Aorta (tissue), 5 donors: ENCODE measurements around the gene S100A7A. TPM values are rescaled to one million over a fixed set of nuclear protein-coding genes. Genes with fewer than 3 reads are reported as not detected.
A peak's percentile ranks its signal among the peaks of the same experiment; 100 is the strongest.

Experiments
- ATAC-seq: fragments of 200-7000 bp; cut with Tn5 transposase; one replicate; pipeline ENCODE4 v1.9.1; 2022; ENCODE audit warnings: moderate library complexity; ENCODE audit not compliant: low FRiP score
- DNase-seq, 2 donors: peaks; one replicate each; pipeline ENCODE4 v3.0.0-alpha.2; 2020
- H3K27ac ChIP-seq, 2 donors: one replicate each; pipeline ENCODE4 v1.5.1; 2013; ENCODE audit warnings: low read length in 2 of 2, mild to moderate bottlenecking in 2 of 2, moderate library complexity in 2 of 2, control low read depth in 1 of 2, inconsistent platforms in 1 of 2, low read depth in 1 of 2
- H3K27me3 ChIP-seq, 2 donors: one replicate each; pipeline ENCODE4 v1.6.1; 2013; ENCODE audit warnings: control low read depth in 1 of 2, low read length in 1 of 2, mild to moderate bottlenecking in 1 of 2, moderate library complexity in 1 of 2; ENCODE audit not compliant: insufficient read depth in 2 of 2, control insufficient read depth in 1 of 2
- H3K36me3 ChIP-seq, 2 donors: one replicate each; pipeline ENCODE4 v1.6.1; 2013; ENCODE audit warnings: control low read depth in 1 of 2, low read length in 1 of 2, mild to moderate bottlenecking in 1 of 2; ENCODE audit not compliant: insufficient read depth in 2 of 2, control insufficient read depth in 1 of 2
- H3K4me1 ChIP-seq, 2 donors: one replicate each; pipeline ENCODE4 v1.6.1; 2013; ENCODE audit warnings: low read length in 2 of 2, control low read depth in 1 of 2, mild to moderate bottlenecking in 1 of 2, moderate library complexity in 1 of 2; ENCODE audit not compliant: insufficient read depth in 2 of 2, control insufficient read depth in 1 of 2
- H3K4me3 ChIP-seq, 2 donors: one replicate each; pipeline ENCODE4 v1.5.1; 2013; ENCODE audit warnings: low read length in 2 of 2, control low read depth in 1 of 2, mild to moderate bottlenecking in 1 of 2
- H3K9me3 ChIP-seq: one replicate; pipeline ENCODE4 v1.6.1; 2013; ENCODE audit warnings: mild to moderate bottlenecking, low read length; ENCODE audit not compliant: control insufficient read depth
- WGBS, 2 donors: extraction: QIAGEN DNeasy Blood & Tissue Kit; methylation state at CpG; one replicate each; pipeline ENCODE4 v1.1.7; 2013; 5-methylcytosine and 5-hydroxymethylcytosine counted together
- intact Hi-C, 2 donors: fragments of 100-400 bp; cut with DNase I; formaldehyde crosslinking; loops; one replicate each; pipeline versions ENCODE4 v1.14.2 to v1.15.0; 2022
- long read RNA-seq, 2 donors: library from polyadenylated mRNA; unstranded; transcript quantifications; one replicate each; pipeline ENCODE4 v2.0.0, GENCODE V29; 2020 to 2021
- polyA plus RNA-seq, 2 donors: library from polyadenylated mRNA; stranded (reverse); fragments of 200-250 nt; gene quantifications; one replicate each; pipeline ENCODE4 v1.2.3, GENCODE V29; 2013
- total RNA-seq, 2 donors: library from RNA; stranded (reverse); fragmentation: NEBNext Ultra II Directional; extraction: Animal tissue kit (Norgen Biotek cat#: 25700); gene quantifications; one replicate each; pipeline ENCODE4 v1.2.1, GENCODE V29; 2021
- donor health status: healthy with polysubstance abuse.
- donor health status: Bipolar disorder and iron deficiency.
- donor health status: DM: no; HTN: no; CAD: no.
- donor health status: DM: no; HTN: no; CAD: no.
- donor health status: DM: yes; HTN: yes; CAD: no.

S100A7A gene
- not detected for total RNA-seq
- polyA plus RNA-seq = not detected
- long read RNA-seq, donor 1 = 0 reads
- long read RNA-seq, donor 2 = 0 reads

GRCh38 chr1:153415850-153416570 is at the start of gene S100A7A:
S100A7A (plus strand) TSS chr1:153416520; CDS start chr1:153418083, 1,563 bp downstream.
- DNase-seq (peak in 1 of 2 donors; percentile 35), ATAC-seq (no peak)
- intact Hi-C loops = no loop called here
- peaks cover 1% of the 10 kb centered on the region for H3K9me3 ChIP-seq
- no peak within 1 kb of the TSS for H3K4me3 ChIP-seq
- no peaks in the 10 kb centered on the region for H3K36me3 ChIP-seq
- H3K27me3 ChIP-seq = no peaks in the 10 kb centered on the region
- H3K4me1 ChIP-seq = no peaks in the 10 kb centered on the region
- no peak within 1 kb of the TSS for H3K27ac ChIP-seq
- 73 to 77% methylated on average over 6 of the region's 6 CpGs for WGBS, 2 donors

- Histone ChIP-seq H3K4me1 (no peaks in the 10 kb centered on the region), H3K36me3 (no peaks in the 10 kb centered on the region), H3K27ac (no peak overlapping the region), H3K4me3 (no peak overlapping the region), H3K27me3 (no peaks in the 10 kb centered on the region), H3K9me3 (no peaks in the 10 kb centered on the region)
- whole genome bisulfite sequencing, 2 donors = 69 to 85% methylated on average over 2 of the region's 2 CpGs
- intact Hi-C loops = loop anchor here in 1 of 2 donors (10.0 kb wide), 1 partner anchor 638 kb away; no protein-coding TSS in a partner anchor
- DNase-seq = no peak
- no peak for ATAC-seq
These were observed 49.2 kb upstream of the S100A7A start for GRCh38 chr1:153367090-153367489.

GRCh38 chr1:153368495-153368894 is 47.8 kb upstream of the S100A7A start:
- Histone ChIP-seq H3K4me3 (no peak overlapping the region), H3K27me3 (no peaks in the 10 kb centered on the region), H3K27ac (no peak overlapping the region), H3K4me1 (no peaks in the 10 kb centered on the region), H3K36me3 (no peaks in the 10 kb centered on the region), H3K9me3 (no peaks in the 10 kb centered on the region)
- DNase-seq (no peak), ATAC-seq (no peak)
- WGBS, 2 donors = 70 to 75% methylated on average over 2 of the region's 2 CpGs
- intact Hi-C loops = loop anchor here in 1 of 2 donors (10.0 kb wide), 1 partner anchor 636 kb away; no protein-coding TSS in a partner anchor

- DNase-seq (no peak), ATAC-seq (no peak)
- Histone ChIP-seq H3K36me3 (no peaks in the 10 kb centered on the region), H3K27ac (no peak overlapping the region), H3K9me3 (no peaks in the 10 kb centered on the region), H3K4me3 (no peak overlapping the region), H3K27me3 (no peaks in the 10 kb centered on the region), H3K4me1 (no peaks in the 10 kb centered on the region)
- 69 to 70% methylated on average over 3 of the region's 3 CpGs for WGBS, 2 donors
- intact Hi-C loops = no loop called here
These were observed 46.2 kb upstream of the S100A7A start for GRCh38 chr1:153370146-153370545.

GRCh38 chr1:153371231-153371630 is 45.1 kb upstream of the S100A7A start:
- Histone ChIP-seq H3K9me3 (no peaks in the 10 kb centered on the region), H3K27me3 (no peaks in the 10 kb centered on the region), H3K36me3 (no peaks in the 10 kb centered on the region), H3K4me1 (no peaks in the 10 kb centered on the region), H3K4me3 (no peak overlapping the region), H3K27ac (no peak overlapping the region)
- DNase-seq = no peak
- intact Hi-C loops = no loop called here
- WGBS, 2 donors = 93 to 94% methylated on average over 1 of the region's 1 CpG
- ATAC-seq = no peak

GRCh38 chr1:153372571-153372970 is 43.7 kb upstream of the S100A7A start:
- H3K9me3 ChIP-seq = no peaks in the 10 kb centered on the region
- WGBS, 2 donors = 85 to 88% methylated on average over 2 of the region's 2 CpGs
- no peak overlapping the region for H3K4me3 ChIP-seq
- intact Hi-C loops = no loop called here
- H3K36me3 ChIP-seq = no peaks in the 10 kb centered on the region
- no peaks in the 10 kb centered on the region for H3K27me3 ChIP-seq
- DNase-seq (no peak), ATAC-seq (no peak)
- H3K4me1 ChIP-seq = no peaks in the 10 kb centered on the region
- H3K27ac ChIP-seq = no peak overlapping the region

- intact Hi-C loops = no loop called here
- no peaks in the 10 kb centered on the region for H3K36me3 ChIP-seq
- ATAC-seq (no peak), DNase-seq (no peak)
- H3K4me3 ChIP-seq = no peak overlapping the region
- H3K27me3 ChIP-seq = no peaks in the 10 kb centered on the region
- no peaks in the 10 kb centered on the region for H3K9me3 ChIP-seq
- WGBS, 2 donors = 69 to 78% methylated on average over 2 of the region's 2 CpGs
- H3K4me1 ChIP-seq = no peaks in the 10 kb centered on the region
- no peak overlapping the region for H3K27ac ChIP-seq
These were observed 42.2 kb upstream of the S100A7A start for GRCh38 chr1:153374071-153374470.

GRCh38 chr1:153375511-153375910 is 40.8 kb upstream of the S100A7A start, which contains the start of gene S100A12:
S100A12 (minus strand) TSS chr1:153375621; CDS start chr1:153374592, 1,029 bp downstream.
- DNase-seq (no peak), ATAC-seq (no peak)
- Histone ChIP-seq H3K4me1 (no peaks in the 10 kb centered on the region), H3K36me3 (no peaks in the 10 kb centered on the region), H3K27ac (no peak within 1 kb of the TSS), H3K27me3 (no peaks in the 10 kb centered on the region), H3K9me3 (no peaks in the 10 kb centered on the region), H3K4me3 (no peak within 1 kb of the TSS)
- intact Hi-C loops = no loop called here
- 85 to 89% methylated on average over 1 of the region's 1 CpG for WGBS, 2 donors

- intact Hi-C loops = no loop called here
- Histone ChIP-seq H3K4me1 (no peaks in the 10 kb centered on the region), H3K27me3 (no peaks in the 10 kb centered on the region), H3K36me3 (no peaks in the 10 kb centered on the region), H3K27ac (no peak overlapping the region), H3K4me3 (no peak overlapping the region), H3K9me3 (peaks cover 1% of the 10 kb centered on the region)
- no peak for DNase-seq
- 86 to 88% methylated on average over 10 of the region's 10 CpGs for WGBS, 2 donors
- ATAC-seq = no peak
These were observed 36.7 kb upstream of the S100A7A start for GRCh38 chr1:153379591-153379990.
